ENCODE data around the gene SGO2.

GRCh38 chr2:200596774-200597570 lies 71.0 kb downstream of the SGO2 start:
- TF ChIP-seq EZH2 (IDR thresholded peaks at IDR 0.05; ENCODE audit: borderline replicate concordance, control insufficient read depth, low read depth, low read length), result no peak
- TF ChIP-seq CHD1 (IDR thresholded peaks at IDR 0.05; ENCODE audit: low read depth, low read length), result no peak

Measured in GM12878 (cell line).